NK-92 (cell line): ENCODE results near the gene GDAP1L1.

Source experiments
- DNase-seq: peaks from one replicate; lab custom pipeline; 2025; ENCODE audit not compliant: unreplicated experiment; lab: John Stamatoyannopoulos, UW

GDAP1L1 gene

GRCh38 chr20:44251284-44251683, 4.2 kb downstream of the GDAP1L1 start:
- DNase-seq = no peak

GRCh38 chr20:44253528-44253927, 6.4 kb downstream of the GDAP1L1 start:
- DNase-seq = no peak

GRCh38 chr20:44254073-44254472, 7.0 kb downstream of the GDAP1L1 start:
- DNase-seq = no peak

GRCh38 chr20:44255942-44256341, 8.8 kb downstream of the GDAP1L1 start:
- no peak for DNase-seq

- no peak for DNase-seq
Observed at GRCh38 chr20:44256961-44257360, 9.9 kb downstream of the GDAP1L1 start.

GRCh38 chr20:44258226-44258890, 11.2 kb downstream of the GDAP1L1 start:
- DNase-seq = no peak

- DNase-seq = no peak
Observed at GRCh38 chr20:44264287-44264686, 17.2 kb downstream of the GDAP1L1 start.

GRCh38 chr20:44268802-44269201, 21.7 kb downstream of the GDAP1L1 start:
- no peak for DNase-seq

GRCh38 chr20:44271915-44272663, 25.0 kb downstream of the GDAP1L1 start:
- DNase-seq = no peak

- no peak for DNase-seq
Observed at GRCh38 chr20:44273231-44274215, 26.4 kb downstream of the GDAP1L1 start.

- DNase-seq = no peak
Observed at GRCh38 chr20:44274303-44275017, 27.4 kb downstream of the GDAP1L1 start.

GRCh38 chr20:44279228-44279627, 32.1 kb downstream of the GDAP1L1 start:
- no peak for DNase-seq

- DNase-seq = no peak
Observed at GRCh38 chr20:44280387-44280786, 33.3 kb downstream of the GDAP1L1 start.

GRCh38 chr20:44282192-44282591, 35.1 kb downstream of the GDAP1L1 start:
- no peak for DNase-seq

GRCh38 chr20:44284032-44284431, 36.9 kb downstream of the GDAP1L1 start:
- no peak for DNase-seq

- DNase-seq = no peak
Observed at GRCh38 chr20:44287272-44288097, 40.4 kb downstream of the GDAP1L1 start.

- no peak for DNase-seq
Observed at GRCh38 chr20:44288252-44288651, 41.1 kb downstream of the GDAP1L1 start.

- no peak for DNase-seq
Observed at GRCh38 chr20:44291754-44292153, 44.6 kb downstream of the GDAP1L1 start.

- no peak for DNase-seq
Observed at GRCh38 chr20:44296011-44296410, 48.9 kb downstream of the GDAP1L1 start.

GRCh38 chr20:44297721-44298120, 50.6 kb downstream of the GDAP1L1 start:
- DNase-seq = no peak
